GM19035 (cell line): ENCODE data around the gene POLQ.
"Not testable (repeated sequence)": the region's sequence is repeated elsewhere in the genome, so short reads cannot be mapped to it uniquely, and the experiment has no call there.

Experiments
- ATAC-seq: cut with Tn5 transposase; IDR thresholded peaks from one replicate; pipeline ENCODE4 v1.9.1; 2021; ENCODE audit not compliant: unreplicated experiment

Gene POLQ

GRCh38 chr3:121430664-121431215 lies 115.0 kb downstream of the POLQ start:
- no peak for ATAC-seq

DNA sequence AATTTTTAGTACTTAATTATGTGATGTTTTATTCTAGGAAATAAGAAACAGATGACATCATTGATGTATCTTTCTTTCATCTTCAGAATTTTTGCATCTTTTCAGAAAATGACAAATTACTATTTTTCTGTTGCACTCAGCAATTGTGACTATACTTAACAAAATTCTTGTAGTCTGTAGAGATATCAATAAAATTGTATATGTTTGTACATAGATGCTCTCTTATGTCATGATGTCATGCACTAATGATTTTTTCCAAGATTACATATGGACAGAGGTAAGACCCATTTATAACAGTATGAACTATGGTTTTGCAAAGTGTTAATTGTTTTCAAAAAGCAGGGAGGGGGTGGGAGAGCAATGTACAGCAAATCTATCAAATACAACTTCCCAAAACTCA lies 121.2 kb downstream of the POLQ start:
- ATAC-seq: no peak

DNA sequence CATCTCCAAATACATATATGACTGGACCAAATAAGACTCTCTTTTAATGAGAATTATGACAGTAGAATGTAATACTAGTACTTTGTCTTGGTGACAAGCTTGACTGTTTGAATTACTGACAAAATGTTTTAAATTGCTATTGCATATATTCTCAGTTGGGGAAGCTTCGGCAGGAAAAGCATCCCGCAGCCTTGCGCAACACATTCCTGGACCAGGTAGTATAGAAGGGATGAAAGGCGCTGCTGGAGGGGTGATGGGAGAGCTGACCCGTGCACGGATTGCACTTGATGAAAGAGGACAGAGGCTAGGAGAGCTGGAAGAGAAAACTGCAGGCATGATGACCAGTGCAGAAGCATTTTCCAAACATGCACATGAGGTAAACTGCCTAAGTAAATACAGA lies 127.6 kb downstream of the POLQ start:
- no peak for ATAC-seq

DNA sequence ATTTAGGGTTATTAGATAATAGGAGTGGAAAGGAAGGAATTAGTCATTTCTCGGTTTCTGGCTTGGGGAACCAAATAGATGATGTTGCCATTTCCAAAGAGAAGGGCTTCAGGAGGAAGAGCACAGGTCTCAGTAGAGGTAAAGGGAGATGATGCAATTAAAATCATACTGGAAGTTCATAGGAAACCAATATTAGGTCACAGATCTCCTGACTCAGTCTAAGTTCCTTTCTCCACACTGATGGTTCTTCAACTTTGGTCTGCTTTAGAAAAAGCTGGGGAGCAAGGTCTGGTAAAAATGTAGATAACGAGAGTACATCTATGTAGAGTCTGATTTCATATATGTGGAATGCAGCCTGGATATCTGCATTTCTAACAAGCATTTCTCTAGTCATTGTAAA lies 130.9 kb downstream of the POLQ start:
- ATAC-seq: no peak

DNA sequence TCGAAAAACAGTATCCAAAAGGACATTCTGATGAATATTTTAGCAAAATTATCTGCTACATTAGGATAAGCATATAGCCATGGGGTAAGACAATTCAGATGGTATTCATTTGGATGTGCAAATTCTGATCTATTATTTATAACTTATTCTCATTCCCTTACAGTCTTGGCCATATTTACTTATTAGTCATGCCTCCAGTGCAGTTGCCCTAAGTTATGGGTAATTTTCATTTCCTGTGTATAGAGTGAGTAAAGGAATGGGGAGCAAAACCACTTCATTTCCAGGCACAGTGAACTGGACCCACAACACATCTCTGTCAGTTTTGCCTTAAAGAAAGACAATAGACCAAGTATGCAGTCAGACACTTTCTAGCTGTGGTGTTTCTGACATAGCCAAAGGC lies 134.3 kb downstream of the POLQ start:
- no peak for ATAC-seq

GRCh38 chr3:121405631-121406030 lies 140.2 kb downstream of the POLQ start:
- no peak for ATAC-seq

- no peak for ATAC-seq
Measured at GRCh38 chr3:121399820-121400219, 146.0 kb downstream of the POLQ start.

- ATAC-seq: not testable (repeated sequence)
Measured at GRCh38 chr3:121398051-121398450, 147.7 kb downstream of the POLQ start.

DNA sequence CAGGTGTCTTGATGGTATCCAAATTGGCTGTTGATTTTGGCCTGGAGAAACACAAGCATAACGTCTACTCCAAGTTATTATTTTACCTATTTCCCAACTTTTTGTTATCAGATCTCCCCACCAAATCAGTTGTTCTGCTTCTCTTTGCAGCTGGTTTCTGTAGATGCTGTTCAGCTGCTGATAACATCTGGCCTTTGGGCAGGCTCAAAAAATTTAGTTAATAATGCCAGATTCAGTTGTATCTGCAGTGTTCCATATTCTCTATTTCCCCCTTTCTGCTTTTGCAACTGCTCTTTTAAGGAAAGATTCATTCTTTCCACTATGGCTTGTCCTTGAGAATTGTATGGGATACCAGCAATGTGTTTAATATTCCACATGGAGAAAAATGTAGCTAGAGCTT lies 149.8 kb downstream of the POLQ start:
- ATAC-seq: not testable (repeated sequence)

DNA sequence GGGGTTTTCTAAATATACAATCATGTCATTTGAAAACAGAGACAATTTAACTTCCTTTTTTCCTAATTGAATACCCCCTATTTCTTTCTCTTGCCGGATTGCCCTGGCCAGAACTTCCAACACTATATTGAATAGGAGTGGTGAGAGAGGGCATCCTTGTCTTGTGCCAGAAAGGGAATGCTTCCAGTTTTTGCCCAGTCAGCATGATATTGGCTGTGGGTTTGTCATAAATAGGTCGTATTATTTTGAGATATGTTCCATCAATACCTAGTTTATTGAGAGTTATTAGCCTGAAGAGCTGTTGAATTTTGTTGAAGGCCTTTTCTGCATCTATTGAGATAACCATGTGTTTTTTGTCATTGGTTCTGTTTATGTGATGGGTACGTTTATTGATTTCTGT lies 157.5 kb downstream of the POLQ start:
- not testable (repeated sequence) for ATAC-seq
